SK-N-SH (cell line): ENCODE data around the gene ARPC4.

Experiments
- EP300 ChIP-seq, 2 experiments: IDR thresholded peaks; 2 replicates each; pipeline versions ENCODE4 v1.4.0 to v1.6.1; 2012; ENCODE audit warnings: borderline replicate concordance in 1 of 2, low read depth in 1 of 2, low read length in 1 of 2
- GATA2 ChIP-seq: sonication (generic); formaldehyde crosslinking; IDR thresholded peaks from 2 replicates; pipeline ENCODE4 v1.5.0; 2020; ENCODE audit warnings: mild to moderate bottlenecking, missing genetic modification reagents
- MXI1 ChIP-seq: IDR thresholded peaks from 2 replicates; pipeline ENCODE4 v1.6.1; 2012; ENCODE audit warnings: mild to moderate bottlenecking, low read depth, low read length, improper control_type of control experiment
- POLR2AphosphoS5 ChIP-seq: IDR thresholded peaks from 2 replicates; pipeline ENCODE4 v1.6.1; 2012; ENCODE audit warnings: low read depth, low read length
- RAD21 ChIP-seq: IDR thresholded peaks from 2 replicates; pipeline ENCODE4 v1.6.1; 2012; ENCODE audit warnings: mild to moderate bottlenecking, low read length
- RFX5 ChIP-seq: IDR thresholded peaks from 2 replicates; pipeline ENCODE4 v1.6.1; 2012; ENCODE audit warnings: mild to moderate bottlenecking, improper control_type of control experiment, low read length
- TCF12 ChIP-seq: IDR thresholded peaks from 2 replicates; pipeline ENCODE4 v1.4.0; 2012
- TEAD4 ChIP-seq: IDR thresholded peaks from 2 replicates; pipeline ENCODE4 v1.4.0; 2012; ENCODE audit warnings: mild to moderate bottlenecking, borderline replicate concordance; ENCODE audit not compliant: insufficient read depth
- TF ChIP-seq, protein P1 (sequence below): IDR thresholded peaks from 2 replicates; pipeline ENCODE4 v1.6.1; 2012; ENCODE audit warnings: mild to moderate bottlenecking, low read depth, low read length, moderate library complexity
- TF ChIP-seq, protein P2 (sequence below): fragments of 200-600 bp; sonication (generic); IDR thresholded peaks from 2 replicates; pipeline ENCODE4 v1.6.1; 2017; ENCODE audit warnings: antibody characterized with exemption, mild to moderate bottlenecking, moderate library complexity
- TF ChIP-seq, protein P3 (sequence below): IDR thresholded peaks from 2 replicates; pipeline ENCODE4 v1.4.0; 2012; ENCODE audit warnings: low read depth, borderline replicate concordance
- TF ChIP-seq, protein P4 (sequence below): IDR thresholded peaks from 2 replicates; pipeline ENCODE4 v1.4.0; 2012; ENCODE audit warnings: low read depth
- TF ChIP-seq, protein P5 (sequence below): IDR thresholded peaks from 2 replicates; pipeline ENCODE4; 2012
- TF ChIP-seq, protein P6 (sequence below): IDR thresholded peaks from 2 replicates; pipeline ENCODE4 v1.4.0; 2012; ENCODE audit warnings: low read depth, borderline replicate concordance

DNA sequence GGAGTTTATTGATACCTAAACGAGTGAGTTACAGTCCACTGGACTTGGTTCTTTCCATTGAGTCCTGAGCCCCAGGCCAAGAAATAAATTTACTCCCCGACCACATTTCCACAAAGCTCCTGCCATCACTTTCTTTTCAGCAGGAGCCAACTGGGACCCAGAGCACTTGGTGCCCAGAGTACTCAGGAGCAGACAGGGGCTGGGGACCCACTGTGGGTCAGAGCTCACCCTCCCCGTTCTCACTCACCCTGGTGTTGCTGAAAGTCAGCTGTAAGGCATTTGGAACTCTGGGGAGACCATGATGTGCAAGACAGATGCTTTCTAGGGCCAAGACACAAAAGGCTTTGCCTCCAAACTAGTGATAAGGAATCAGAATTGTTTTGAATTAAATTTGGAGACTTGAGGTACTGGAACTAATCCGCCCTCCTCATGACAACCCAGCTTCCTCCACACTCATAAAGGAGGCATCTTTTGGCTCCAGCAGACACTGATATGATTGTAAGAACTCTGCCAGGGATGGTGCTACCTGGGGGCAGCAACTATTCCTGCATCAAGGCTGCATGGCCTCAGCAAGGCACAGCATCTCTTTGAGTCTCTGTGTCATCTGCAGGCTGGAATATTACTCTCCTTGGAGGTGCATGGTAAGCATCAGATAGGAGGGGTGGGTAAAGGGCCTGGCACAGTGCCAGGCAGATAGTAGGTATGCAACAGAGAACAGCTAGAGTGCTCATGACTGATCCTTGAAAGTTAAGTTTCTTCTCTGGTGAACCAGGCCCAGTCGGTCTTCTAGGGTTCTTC, 15.8 kb upstream of the ARPC4 start:
- TF ChIP-seq RFX5 = no peak
- TF ChIP-seq, protein P1, sequence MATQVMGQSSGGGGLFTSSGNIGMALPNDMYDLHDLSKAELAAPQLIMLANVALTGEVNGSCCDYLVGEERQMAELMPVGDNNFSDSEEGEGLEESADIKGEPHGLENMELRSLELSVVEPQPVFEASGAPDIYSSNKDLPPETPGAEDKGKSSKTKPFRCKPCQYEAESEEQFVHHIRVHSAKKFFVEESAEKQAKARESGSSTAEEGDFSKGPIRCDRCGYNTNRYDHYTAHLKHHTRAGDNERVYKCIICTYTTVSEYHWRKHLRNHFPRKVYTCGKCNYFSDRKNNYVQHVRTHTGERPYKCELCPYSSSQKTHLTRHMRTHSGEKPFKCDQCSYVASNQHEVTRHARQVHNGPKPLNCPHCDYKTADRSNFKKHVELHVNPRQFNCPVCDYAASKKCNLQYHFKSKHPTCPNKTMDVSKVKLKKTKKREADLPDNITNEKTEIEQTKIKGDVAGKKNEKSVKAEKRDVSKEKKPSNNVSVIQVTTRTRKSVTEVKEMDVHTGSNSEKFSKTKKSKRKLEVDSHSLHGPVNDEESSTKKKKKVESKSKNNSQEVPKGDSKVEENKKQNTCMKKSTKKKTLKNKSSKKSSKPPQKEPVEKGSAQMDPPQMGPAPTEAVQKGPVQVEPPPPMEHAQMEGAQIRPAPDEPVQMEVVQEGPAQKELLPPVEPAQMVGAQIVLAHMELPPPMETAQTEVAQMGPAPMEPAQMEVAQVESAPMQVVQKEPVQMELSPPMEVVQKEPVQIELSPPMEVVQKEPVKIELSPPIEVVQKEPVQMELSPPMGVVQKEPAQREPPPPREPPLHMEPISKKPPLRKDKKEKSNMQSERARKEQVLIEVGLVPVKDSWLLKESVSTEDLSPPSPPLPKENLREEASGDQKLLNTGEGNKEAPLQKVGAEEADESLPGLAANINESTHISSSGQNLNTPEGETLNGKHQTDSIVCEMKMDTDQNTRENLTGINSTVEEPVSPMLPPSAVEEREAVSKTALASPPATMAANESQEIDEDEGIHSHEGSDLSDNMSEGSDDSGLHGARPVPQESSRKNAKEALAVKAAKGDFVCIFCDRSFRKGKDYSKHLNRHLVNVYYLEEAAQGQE = no peak
- TF ChIP-seq, protein P2, sequence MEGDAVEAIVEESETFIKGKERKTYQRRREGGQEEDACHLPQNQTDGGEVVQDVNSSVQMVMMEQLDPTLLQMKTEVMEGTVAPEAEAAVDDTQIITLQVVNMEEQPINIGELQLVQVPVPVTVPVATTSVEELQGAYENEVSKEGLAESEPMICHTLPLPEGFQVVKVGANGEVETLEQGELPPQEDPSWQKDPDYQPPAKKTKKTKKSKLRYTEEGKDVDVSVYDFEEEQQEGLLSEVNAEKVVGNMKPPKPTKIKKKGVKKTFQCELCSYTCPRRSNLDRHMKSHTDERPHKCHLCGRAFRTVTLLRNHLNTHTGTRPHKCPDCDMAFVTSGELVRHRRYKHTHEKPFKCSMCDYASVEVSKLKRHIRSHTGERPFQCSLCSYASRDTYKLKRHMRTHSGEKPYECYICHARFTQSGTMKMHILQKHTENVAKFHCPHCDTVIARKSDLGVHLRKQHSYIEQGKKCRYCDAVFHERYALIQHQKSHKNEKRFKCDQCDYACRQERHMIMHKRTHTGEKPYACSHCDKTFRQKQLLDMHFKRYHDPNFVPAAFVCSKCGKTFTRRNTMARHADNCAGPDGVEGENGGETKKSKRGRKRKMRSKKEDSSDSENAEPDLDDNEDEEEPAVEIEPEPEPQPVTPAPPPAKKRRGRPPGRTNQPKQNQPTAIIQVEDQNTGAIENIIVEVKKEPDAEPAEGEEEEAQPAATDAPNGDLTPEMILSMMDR = no peak
- TF ChIP-seq, protein P3, sequence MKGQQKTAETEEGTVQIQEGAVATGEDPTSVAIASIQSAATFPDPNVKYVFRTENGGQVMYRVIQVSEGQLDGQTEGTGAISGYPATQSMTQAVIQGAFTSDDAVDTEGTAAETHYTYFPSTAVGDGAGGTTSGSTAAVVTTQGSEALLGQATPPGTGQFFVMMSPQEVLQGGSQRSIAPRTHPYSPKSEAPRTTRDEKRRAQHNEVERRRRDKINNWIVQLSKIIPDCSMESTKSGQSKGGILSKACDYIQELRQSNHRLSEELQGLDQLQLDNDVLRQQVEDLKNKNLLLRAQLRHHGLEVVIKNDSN = no peak
- TF ChIP-seq TEAD4 = no peak
- no peak for TF ChIP-seq TCF12
- TF ChIP-seq EP300 (IDR thresholded peaks at IDR 0.05; ENCODE audit: borderline replicate concordance in 1 of 2, low read depth in 1 of 2, low read length in 1 of 2) = no peak
- TF ChIP-seq, protein P4, sequence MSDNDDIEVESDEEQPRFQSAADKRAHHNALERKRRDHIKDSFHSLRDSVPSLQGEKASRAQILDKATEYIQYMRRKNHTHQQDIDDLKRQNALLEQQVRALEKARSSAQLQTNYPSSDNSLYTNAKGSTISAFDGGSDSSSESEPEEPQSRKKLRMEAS = no peak
- TF ChIP-seq RAD21 = no peak
- TF ChIP-seq, protein P5, sequence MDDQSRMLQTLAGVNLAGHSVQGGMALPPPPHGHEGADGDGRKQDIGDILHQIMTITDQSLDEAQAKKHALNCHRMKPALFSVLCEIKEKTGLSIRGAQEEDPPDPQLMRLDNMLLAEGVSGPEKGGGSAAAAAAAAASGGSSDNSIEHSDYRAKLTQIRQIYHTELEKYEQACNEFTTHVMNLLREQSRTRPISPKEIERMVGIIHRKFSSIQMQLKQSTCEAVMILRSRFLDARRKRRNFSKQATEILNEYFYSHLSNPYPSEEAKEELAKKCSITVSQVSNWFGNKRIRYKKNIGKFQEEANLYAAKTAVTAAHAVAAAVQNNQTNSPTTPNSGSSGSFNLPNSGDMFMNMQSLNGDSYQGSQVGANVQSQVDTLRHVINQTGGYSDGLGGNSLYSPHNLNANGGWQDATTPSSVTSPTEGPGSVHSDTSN = no peak
- no peak for TF ChIP-seq GATA2 (CRISPR knock-in tag)
- TF ChIP-seq, protein P6, sequence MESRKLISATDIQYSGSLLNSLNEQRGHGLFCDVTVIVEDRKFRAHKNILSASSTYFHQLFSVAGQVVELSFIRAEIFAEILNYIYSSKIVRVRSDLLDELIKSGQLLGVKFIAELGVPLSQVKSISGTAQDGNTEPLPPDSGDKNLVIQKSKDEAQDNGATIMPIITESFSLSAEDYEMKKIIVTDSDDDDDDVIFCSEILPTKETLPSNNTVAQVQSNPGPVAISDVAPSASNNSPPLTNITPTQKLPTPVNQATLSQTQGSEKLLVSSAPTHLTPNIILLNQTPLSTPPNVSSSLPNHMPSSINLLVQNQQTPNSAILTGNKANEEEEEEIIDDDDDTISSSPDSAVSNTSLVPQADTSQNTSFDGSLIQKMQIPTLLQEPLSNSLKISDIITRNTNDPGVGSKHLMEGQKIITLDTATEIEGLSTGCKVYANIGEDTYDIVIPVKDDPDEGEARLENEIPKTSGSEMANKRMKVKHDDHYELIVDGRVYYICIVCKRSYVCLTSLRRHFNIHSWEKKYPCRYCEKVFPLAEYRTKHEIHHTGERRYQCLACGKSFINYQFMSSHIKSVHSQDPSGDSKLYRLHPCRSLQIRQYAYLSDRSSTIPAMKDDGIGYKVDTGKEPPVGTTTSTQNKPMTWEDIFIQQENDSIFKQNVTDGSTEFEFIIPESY = no peak
- TF ChIP-seq POLR2AphosphoS5 = no peak
- TF ChIP-seq MXI1 = no peak
